Fibroblast of skin of left quadriceps (primary cell): ENCODE measurements around the gene RIN1.
"Not testable (repeated sequence)": the region's sequence is repeated elsewhere in the genome, so short reads cannot be mapped to it uniquely, and the experiment has no call there.

Source experiments
- DNase-seq, 2 experiments: peaks; one replicate each; pipeline ENCODE4 v3.0.0-alpha.2; 2013; ENCODE audit warnings: low read depth in 2 of 2

The RIN1 gene

DNA sequence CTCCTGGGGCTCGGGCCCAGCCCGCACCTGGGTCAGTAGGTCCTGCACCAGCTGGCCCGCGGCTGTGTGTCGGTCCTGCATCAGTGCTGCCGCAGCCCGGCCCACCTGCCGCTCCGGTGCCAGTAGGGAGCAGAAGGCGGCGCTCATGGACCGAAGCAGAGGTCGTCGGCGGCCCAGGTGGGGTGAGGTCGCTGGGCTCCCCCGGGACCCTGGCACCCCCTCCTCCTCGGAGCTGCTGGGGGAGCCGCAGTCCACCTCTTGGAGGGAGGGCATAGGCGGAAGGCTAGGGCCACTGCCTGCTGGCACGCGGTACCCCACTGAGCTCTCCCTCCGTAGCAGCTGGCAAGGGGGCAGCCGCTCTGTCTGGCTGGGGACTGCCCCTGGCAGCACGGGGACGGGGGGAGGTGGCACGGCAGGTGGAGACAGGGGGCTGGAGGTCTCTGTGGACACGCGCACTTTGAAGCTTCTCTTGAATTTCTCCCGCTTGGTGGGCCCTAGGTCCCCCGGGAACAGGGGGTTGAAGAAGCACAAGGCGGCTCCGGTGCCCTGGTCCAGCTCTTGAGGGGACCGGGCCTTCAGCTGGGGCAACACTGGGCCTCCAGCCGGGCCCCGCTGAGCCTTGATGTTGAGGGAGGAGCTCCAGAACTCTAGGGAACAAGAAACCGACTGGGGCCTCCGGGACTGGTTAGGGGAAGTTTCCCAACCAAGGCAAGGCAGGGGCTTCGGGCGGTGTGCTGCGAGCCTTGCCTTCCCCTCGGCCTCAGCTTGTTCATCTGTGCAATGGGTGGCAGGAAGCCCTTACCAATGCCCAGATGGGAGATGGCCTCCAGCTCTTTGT lies 1.4 kb downstream of the RIN1 start:
- no peak for DNase-seq

- no peak for DNase-seq
Measured at GRCh38 chr11:66333896-66334604, 2.2 kb downstream of the RIN1 start.

DNA sequence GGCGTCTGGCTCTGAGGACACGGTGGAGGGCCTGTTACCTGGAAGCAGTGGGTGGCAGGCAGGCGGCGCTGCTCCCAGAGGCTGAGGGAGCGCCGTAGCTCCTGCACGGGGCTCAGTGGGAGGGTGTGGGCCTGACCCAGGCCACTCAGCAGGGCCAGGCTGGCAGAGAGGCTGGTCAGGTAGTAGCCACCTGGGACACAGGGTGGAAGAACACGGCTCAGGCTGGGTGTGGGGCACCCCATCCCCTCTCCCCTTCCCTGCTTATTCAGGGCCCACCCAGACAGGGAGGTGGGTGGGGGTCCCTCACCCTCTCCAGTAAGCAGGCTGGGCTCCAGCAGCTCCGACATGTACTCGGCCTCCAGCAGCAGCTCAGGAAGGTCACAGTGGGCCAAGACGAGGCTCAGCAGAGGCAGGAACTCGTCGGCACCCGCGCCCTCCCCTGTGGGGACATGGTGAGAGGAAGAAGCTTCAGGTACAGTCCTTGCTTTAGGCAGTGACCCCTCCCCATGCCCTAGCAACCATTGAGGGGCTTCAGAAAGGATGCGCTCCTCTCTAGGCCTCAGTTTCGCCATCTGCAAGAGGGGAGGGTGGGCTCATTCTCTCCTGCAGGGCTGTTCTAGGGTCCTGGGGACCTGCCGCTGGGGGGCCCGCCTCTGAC lies 2.9 kb downstream of the RIN1 start:
- no peak for DNase-seq

- DNase-seq = no peak
Measured at GRCh38 chr11:66332371-66333219, 3.6 kb downstream of the RIN1 start.

GRCh38 chr11:66331542-66332370 lies 4.5 kb downstream of the RIN1 start:
- DNase-seq = no peak

- DNase-seq = no peak
Measured at GRCh38 chr11:66330931-66331330, 5.3 kb downstream of the RIN1 start.

GRCh38 chr11:66329165-66329673 lies 7.0 kb downstream of the RIN1 start:
- DNase-seq = no peak

- no peak for DNase-seq
Measured at GRCh38 chr11:66328302-66329144, 7.7 kb downstream of the RIN1 start.

GRCh38 chr11:66328031-66328301 lies 8.3 kb downstream of the RIN1 start:
- no peak for DNase-seq

DNA sequence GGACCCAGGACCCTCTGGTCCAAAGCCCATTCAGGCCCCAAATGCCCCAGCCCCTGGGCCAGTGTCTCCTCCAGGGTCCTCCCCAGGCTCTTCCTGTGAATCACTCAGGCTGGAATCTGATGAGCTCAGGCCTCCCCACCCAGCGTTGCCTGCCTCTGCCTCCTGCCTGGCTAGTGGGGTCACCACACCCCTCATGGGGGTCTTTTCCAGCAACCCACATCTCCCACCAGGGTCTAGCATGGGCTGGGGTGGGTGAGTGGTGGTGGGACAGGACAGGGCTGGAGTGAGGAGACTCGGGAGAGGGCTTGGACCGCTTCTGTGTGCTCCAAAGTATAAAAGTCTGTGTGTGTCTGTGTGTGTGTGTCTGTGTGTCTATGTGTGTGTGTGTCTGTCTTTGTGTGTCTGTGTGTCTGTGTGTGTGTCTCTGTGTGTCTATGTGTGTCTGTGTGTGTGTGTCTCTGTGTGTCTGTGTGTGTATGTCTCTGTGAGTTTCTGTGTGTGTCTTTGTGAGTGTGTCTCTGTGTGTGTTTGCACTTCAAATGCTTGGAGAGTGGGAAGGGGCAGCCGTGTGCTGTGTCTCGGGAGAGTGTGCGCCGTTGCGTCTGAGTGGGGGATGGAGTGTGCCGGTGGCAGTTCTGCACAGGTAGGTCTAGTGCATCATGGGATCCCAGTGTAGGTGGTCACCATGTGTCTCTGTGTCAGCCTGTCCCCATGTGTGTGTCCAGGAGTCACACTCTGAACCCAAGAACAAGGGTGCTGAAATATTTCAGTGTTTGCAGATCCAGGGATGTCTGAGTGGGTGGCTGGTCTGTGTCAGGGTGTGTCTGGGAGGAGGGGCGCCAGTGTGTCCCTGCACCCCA lies 8.8 kb downstream of the RIN1 start:
- no peak for DNase-seq

DNA sequence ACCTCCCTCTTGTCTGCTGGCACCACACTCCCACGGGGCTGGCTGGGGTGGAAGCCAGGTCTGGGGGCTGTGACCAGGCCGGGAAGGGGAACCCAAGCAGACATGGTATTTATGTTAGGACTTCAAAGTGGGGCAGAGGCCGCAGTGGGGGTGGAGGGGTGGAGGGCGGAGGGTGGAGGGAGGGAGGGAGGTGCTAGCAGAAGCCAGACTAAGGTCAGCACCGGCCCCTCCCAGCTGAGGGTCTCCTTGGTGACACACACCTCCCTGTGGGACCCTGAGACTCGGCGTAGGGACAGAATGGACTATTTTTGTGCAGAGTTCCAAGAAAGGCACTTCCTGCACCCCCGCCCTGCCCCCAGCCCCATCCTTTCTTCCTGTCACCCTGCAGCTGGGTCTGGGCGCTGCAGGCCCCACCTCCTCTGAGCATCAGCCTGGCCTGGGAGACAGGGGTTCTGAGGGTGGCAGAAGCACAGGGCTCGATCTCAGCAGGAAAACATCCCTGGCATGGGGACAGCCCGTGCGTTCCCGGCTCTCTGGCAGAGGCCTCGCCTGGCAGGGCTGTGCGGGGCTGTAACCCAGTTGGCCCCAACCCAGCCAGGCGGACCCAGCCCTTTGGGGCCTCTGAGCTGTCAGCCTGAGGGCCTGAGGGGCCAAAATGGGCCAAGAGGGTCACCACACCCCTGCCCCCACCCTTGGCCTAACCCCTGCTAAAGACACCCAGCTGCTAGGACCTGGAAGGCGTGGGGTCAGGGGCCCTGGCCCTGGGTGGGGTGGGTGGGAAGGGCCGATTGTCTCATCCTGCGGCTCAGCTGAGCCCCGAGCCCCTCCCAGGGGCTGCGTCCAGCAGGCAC lies 9.7 kb downstream of the RIN1 start:
- no peak for DNase-seq

GRCh38 chr11:66325263-66325671 lies 11.0 kb downstream of the RIN1 start:
- DNase-seq = no peak

GRCh38 chr11:66324664-66325063 lies 11.6 kb downstream of the RIN1 start:
- DNase-seq = no peak

DNA sequence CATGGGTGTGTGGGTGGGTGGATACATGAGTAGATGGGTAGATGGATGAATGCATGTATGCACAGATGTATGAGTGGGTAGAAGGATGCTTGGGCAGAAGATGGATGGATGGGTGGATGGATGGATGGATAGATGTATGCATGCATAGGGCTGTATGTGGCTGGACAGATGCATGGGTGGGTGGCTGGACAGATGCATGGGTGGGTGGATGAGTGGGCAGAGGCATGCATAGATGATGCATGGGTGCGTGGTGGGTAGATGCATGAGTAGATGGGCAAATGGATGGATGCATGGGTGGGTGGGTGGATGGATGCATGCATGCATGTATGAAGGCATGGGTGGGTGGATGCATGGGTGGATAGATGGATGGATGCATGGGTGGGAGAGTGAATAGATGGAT lies 12.6 kb downstream of the RIN1 start:
- no peak for DNase-seq

- no peak for DNase-seq
Measured at GRCh38 chr11:66322732-66323427, 13.4 kb downstream of the RIN1 start.

DNA sequence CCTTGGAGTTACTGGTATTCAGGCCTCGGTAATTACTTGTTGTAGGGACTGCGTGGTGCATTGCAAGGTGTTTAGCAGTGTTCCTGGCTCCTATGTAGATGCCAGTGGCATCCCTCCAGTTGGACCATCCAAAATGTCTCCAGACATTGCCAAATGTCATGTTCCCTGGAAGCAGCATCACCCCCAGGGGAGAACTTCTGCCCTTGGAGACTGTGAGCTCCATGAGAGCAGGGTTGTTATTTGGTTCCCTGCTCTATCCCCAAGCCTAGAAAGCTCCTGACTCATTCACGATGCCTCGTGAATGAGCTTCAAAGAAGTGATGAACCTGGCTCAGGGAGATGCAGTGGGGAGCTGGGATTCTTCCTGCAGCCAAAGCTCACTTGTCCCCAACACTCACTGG lies 14.6 kb downstream of the RIN1 start:
- DNase-seq = no peak

DNA sequence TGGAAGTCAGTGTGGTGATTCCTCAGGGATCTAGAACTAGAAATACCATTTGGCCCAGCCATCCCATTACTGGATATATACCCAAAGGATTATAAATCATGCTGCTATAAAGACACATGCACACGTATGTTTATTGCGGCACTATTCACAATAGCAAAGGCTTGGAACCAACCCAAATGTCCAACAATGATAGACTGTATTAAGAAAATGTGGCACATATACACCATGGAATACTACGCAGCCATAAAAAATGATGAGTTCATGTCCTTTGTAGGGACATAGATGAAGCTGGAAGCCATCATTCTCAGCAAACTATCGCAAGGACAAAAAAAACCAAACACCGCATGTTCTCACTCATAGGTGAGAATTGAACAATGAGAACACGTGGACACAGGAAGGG lies 15.5 kb downstream of the RIN1 start:
- not testable (repeated sequence) for DNase-seq
